A673 (cell line): Measurements from ENCODE around the gene DPF3. TPM values are rescaled to one million over a fixed set of nuclear protein-coding genes. Genes with fewer than 3 reads are reported as not detected.

Experiments
- BruUV-seq: library from RNA; stranded (reverse); fragments of 400-500 nt; replicated peaks from 2 replicates; lab custom pipeline; 2021; lab: Mats Ljungman, UMichigan
- CTCF ChIA-PET: fragments of 300-600 bp; sonication (Branson Sonifier 250); formaldehyde crosslinking; loops from one replicate; lab custom pipeline; 2022; ENCODE audit warnings: antibody characterized with exemption; lab: Charles Lee
- POLR2A ChIA-PET: fragments of 300-600 bp; sonication (Branson Sonifier 250); formaldehyde crosslinking; loops from one replicate; lab custom pipeline; 2022; ENCODE audit warnings: antibody characterized with exemption; ENCODE audit not compliant: low non-redundant PET; lab: Charles Lee
- DNase-seq: peaks from one replicate; pipeline ENCODE4 v3.0.0-alpha.2; 2015; ENCODE audit warnings: low spot score
- H3K27ac ChIP-seq: fragments of 200-600 bp; sonication (generic); 2 replicates; pipeline ENCODE4 v1.5.1; 2016; ENCODE audit warnings: mixed run types, low read depth, mild to moderate bottlenecking, mixed read lengths, antibody characterized with exemption, low read length; ENCODE audit not compliant: poor library complexity, severe bottlenecking
- H3K27me3 ChIP-seq: fragments of 200-600 bp; sonication (generic); replicated peaks from 2 replicates; pipeline ENCODE4 v1.6.1; 2017; ENCODE audit warnings: mixed run types, low read depth, mild to moderate bottlenecking, mixed read lengths, antibody characterized with exemption, low read length; ENCODE audit not compliant: insufficient read depth, poor library complexity
- H3K36me3 ChIP-seq: fragments of 200-600 bp; sonication (generic); 2 replicates; pipeline ENCODE4 v1.6.1; 2016; ENCODE audit warnings: mixed run types, mild to moderate bottlenecking, mixed read lengths, antibody characterized with exemption, low read length; ENCODE audit not compliant: insufficient read depth, poor library complexity, severe bottlenecking
- H3K4me1 ChIP-seq: fragments of 200-600 bp; sonication (generic); 2 replicates; pipeline ENCODE4 v1.6.1; 2017; ENCODE audit warnings: mixed run types, mild to moderate bottlenecking, mixed read lengths, antibody characterized with exemption, low read length; ENCODE audit not compliant: insufficient read depth, poor library complexity, severe bottlenecking
- H3K4me3 ChIP-seq: fragments of 200-600 bp; sonication (generic); 2 replicates; pipeline ENCODE4 v1.5.1; 2016; ENCODE audit warnings: low read depth, mixed run types, mild to moderate bottlenecking, mixed read lengths, low read length; ENCODE audit not compliant: poor library complexity, severe bottlenecking
- H3K9me3 ChIP-seq: fragments of 200-600 bp; sonication (generic); 2 replicates; pipeline ENCODE4 v1.6.1; 2016; ENCODE audit warnings: mixed run types, low read depth, mild to moderate bottlenecking, mixed read lengths, antibody characterized with exemption, low read length; ENCODE audit not compliant: poor library complexity, severe bottlenecking
- CTCF ChIP-seq: fragments of 300-800, 200-600 bp; sonication (generic); conservative IDR thresholded peaks from 2 replicates; pipeline ENCODE4 v1.5.1; 2017; ENCODE audit warnings: low read depth, mild to moderate bottlenecking, antibody characterized with exemption, low read length, moderate library complexity, mixed read lengths
- EZH2 ChIP-seq: fragments of 200-600 bp; sonication (generic); IDR thresholded peaks from 2 replicates; pipeline ENCODE4 v1.6.1; 2017; ENCODE audit warnings: borderline replicate concordance, low read depth, mild to moderate bottlenecking, mixed read lengths, antibody characterized with exemption, low read length; ENCODE audit not compliant: poor library complexity, severe bottlenecking
- intact Hi-C: fragments of 100-400 bp; cut with micrococcal nuclease; formaldehyde crosslinking; loops from one replicate; pipeline ENCODE4 v1.10.0; 2022; ENCODE audit not compliant: unreplicated experiment
- total RNA-seq: library from RNA; stranded (reverse); gene quantifications from 2 replicates; pipeline ENCODE4 v1.2.3, GENCODE V29; 2021

Gene DPF3
- total RNA-seq, 1 experiment from 2014 or later: 15.7 TPM

- DNase-seq: no peak
- Histone ChIP-seq H3K4me1 (peaks cover 8% of the 10 kb centered on the region), H3K9me3 (no peaks in the 10 kb centered on the region), H3K27ac (no peak overlapping the region), H3K4me3 (no peak overlapping the region), H3K36me3 (no peaks in the 10 kb centered on the region), H3K27me3 (no peaks in the 10 kb centered on the region)
- POLR2A ChIA-PET: no interaction called here
- TF ChIP-seq CTCF: no peak
- intact Hi-C loops: no loop called here
- CTCF ChIA-PET: no interaction called here
- no TSS peak for BruUV-seq
Observed at GRCh38 chr14:72736786-72737559, 156.9 kb downstream of the DPF3 start.

- POLR2A ChIA-PET: no interaction called here
Observed at GRCh38 chr14:72736308-72736707, 157.6 kb downstream of the DPF3 start.

GRCh38 chr14:72732022-72732780 lies 161.7 kb downstream of the DPF3 start:
- ChIA-PET POLR2A (no interaction called here), CTCF (no interaction called here)
- TF ChIP-seq EZH2 (no peak), CTCF (no peak)
- H3K27me3 ChIP-seq: no peaks in the 10 kb centered on the region
- H3K4me1 ChIP-seq: peaks cover 8% of the 10 kb centered on the region
- DNase-seq: no peak
- H3K36me3 ChIP-seq: no peaks in the 10 kb centered on the region
- no peak overlapping the region for H3K27ac ChIP-seq
- no TSS peak for BruUV-seq
- intact Hi-C loops: no loop called here
- H3K4me3 ChIP-seq: no peak overlapping the region
- no peaks in the 10 kb centered on the region for H3K9me3 ChIP-seq

More at GRCh38 chr14:72736308-72736707, 157.6 kb downstream of the DPF3 start:
- no peaks in the 10 kb centered on the region for H3K36me3 ChIP-seq
- intact Hi-C loops: no loop called here
- no peak for DNase-seq
- CTCF ChIA-PET: no interaction called here
- H3K9me3 ChIP-seq: no peaks in the 10 kb centered on the region
- peaks cover 8% of the 10 kb centered on the region for H3K4me1 ChIP-seq
- TF ChIP-seq CTCF: no peak
- no peak for TF ChIP-seq EZH2
- H3K27ac ChIP-seq: no peak overlapping the region
- no peak overlapping the region for H3K4me3 ChIP-seq
- H3K27me3 ChIP-seq: no peaks in the 10 kb centered on the region
- BruUV-seq: no TSS peak
